ENCODE measurements around the gene TPPP.
"Not testable (repeated sequence)": the region's sequence is repeated elsewhere in the genome, so short reads cannot be mapped to it uniquely, and the experiment has no call there.

The TPPP gene

DNA sequence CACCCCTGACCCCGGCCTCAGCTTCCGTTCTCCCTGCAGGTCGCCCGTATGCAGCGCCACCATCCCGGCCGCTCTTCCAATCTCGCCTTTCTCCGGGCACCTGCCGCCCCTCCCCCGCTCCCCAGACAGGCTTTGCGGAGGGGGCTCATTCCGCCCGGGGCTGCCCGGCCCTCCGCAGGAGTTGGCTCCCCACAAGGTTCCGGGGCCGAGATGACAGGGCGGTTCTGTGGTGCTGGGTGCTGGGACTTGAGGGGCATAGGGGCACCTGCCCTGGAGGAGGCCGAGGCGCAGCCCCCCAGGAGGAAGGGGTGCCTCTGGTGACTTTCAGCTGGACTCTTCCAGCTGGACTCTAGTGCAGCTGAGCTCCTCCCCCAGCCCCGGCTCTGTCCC, 885 bp upstream of the TPPP start:
- DNase-seq (ENCODE audit: low read depth in 3 of 3), result not testable (repeated sequence)

DNA sequence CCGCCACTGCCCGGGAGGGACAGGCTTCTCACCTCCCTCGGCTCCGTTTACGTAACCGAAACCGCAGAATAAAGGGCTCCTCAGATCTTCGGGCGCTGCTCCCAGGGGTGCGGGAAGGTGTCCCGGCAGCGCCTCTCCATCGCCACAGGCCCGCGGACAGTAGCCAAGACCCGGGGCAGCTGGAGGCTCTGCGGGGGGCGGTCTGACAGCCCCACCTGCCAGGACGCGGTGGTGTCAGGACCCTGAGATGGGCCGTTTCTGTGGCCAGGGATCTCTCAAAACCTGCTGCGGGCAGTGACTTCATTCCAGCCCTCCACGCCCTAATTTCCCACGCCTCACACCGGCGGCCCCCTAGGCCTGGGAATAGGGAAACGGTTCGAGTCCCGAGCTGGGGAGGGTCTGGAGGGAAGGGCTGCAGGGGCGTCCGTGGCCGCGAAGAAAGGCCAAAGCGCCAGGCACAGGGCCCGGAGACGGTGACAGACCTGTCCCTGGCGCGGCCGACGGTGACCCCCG, 567 bp downstream of the TPPP start:
- DNase-seq (ENCODE audit: low read depth in 3 of 3), result not testable (repeated sequence)

GRCh38 chr5:691817-692528, 1.2 kb downstream of the TPPP start:
- no peak for DNase-seq (ENCODE audit: low read depth in 3 of 3)

DNA sequence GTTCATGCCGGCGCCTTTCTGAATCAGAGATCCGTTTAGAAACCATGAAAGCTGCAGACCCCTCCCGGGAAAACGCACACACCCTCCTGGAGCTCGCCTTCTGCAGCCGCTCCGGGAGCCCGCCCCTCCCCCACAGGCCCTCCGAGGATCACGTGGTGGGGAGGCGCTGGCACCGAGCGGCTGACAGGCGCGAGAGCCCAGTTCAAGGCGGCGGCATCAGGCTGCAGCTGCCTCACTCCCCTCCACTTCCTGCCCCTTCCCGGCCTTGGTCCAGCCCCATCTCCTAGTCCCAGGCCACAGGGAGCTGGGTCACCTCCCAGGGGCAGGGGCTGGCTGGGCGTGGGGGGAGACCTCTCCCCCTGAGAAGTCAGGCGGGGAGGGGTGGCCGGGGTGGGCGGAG, 2.1 kb downstream of the TPPP start:
- DNase-seq (ENCODE audit: low read depth in 3 of 3), result not testable (repeated sequence)

DNA sequence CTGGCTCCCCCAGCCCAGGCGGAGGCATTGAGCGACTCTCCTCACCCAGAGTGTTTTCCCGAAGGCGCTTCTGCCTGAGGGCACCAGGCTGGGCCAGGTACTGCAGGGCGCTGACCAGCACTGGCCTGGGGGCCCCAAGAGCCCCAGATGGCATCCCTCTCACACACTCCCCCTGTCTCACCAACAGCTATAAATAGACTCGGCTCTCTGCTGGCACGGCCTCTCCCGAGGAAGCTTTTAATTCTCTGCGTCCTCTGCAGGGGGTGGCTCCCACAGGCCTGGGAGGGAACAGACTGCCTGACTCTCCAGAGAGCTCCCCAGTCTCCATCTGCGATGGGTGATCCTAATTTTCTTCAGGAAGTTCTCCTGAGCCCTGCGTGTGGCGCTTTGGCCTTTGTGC, 2.9 kb downstream of the TPPP start:
- DNase-seq (ENCODE audit: low read depth in 3 of 3), result not testable (repeated sequence)

DNA sequence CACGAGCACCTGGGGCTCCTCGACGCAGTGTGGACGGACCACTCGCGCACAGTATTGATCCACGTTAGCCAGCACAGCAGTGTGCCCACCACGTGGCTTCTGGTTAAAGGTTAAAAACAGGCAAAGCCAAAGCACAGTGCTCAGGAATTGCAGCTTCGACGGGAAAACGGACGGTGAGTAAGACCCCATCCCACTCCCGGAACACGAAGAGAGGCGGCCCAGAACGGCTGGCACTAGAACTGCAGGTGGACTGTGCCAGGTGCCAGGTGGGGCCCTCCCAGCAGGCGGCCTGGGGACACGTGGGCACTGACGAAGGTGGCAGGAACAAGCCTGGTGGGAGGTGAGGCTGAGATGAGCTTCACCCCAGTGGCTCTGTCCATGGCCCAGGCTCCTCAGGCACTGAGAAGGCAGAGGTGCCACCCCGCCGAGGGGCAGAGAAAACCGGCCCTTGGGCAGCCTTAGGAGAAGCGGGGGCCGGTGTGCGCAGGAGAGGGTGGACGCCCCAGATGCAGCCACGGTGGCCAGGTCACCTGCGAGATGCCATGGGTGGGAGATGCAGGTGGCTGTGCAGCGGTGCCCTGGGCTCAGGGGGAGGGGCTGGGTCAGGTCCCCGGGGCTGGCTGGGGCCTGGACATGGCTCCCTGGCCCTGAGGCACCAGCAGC, 4.7 kb downstream of the TPPP start:
- not testable (repeated sequence) for DNase-seq (ENCODE audit: low read depth in 3 of 3)

DNA sequence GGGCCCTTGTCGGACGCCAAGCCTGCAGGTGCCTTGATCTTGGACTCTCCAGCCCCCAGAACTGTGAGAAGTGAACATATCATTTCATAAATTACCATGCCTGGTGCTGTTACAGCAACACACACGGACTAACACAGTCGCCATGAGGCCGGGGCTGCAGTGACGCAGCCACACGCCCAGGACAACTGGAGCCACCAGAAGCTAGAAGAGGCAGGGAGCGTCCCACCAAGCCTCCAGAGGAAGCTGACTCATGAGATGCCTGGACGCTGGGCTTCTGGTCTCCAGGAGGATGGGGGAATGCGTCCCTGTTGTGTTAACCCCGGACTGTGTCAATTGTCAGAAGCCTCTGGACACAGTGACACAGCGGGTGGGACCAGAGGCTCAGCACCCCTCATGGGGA, 6.2 kb downstream of the TPPP start:
- DNase-seq (ENCODE audit: low read depth in 3 of 3), result not testable (repeated sequence)

GRCh38 chr5:686172-686523, 7.0 kb downstream of the TPPP start:
- not testable (repeated sequence) for DNase-seq (ENCODE audit: low read depth in 3 of 3)

GRCh38 chr5:685262-686171, 7.6 kb downstream of the TPPP start:
- no peak for DNase-seq (ENCODE audit: low read depth in 3 of 3)

DNA sequence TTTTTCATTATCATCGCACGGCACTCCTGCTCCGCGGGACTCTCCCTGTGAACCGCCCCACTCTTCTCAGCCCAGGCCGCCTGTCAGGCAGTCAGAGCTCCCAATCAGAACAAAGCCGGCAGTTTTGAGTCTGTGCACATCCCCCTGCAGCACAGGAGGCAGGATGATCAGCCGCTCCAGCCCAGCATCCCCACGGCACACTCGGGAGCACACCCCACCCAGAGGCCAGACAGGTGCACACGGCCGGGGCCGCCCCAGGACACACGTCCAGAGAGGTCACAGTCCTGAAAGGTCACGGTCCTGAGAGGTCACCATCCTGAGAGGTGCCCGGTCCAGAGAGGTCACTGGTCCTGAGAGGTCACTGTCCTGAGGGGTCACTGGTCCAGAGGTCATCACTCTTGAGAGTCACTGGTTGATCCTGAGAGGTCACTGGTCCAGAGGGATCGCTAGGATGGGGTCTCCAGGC, 8.4 kb downstream of the TPPP start:
- no peak for DNase-seq (ENCODE audit: low read depth in 3 of 3)

- DNase-seq (ENCODE audit: low read depth in 3 of 3), result no peak
Measured at GRCh38 chr5:683551-684481, 9.3 kb downstream of the TPPP start.

- not testable (repeated sequence) for DNase-seq (ENCODE audit: low read depth in 3 of 3)
Measured at GRCh38 chr5:682651-683358, 10.3 kb downstream of the TPPP start.

DNA sequence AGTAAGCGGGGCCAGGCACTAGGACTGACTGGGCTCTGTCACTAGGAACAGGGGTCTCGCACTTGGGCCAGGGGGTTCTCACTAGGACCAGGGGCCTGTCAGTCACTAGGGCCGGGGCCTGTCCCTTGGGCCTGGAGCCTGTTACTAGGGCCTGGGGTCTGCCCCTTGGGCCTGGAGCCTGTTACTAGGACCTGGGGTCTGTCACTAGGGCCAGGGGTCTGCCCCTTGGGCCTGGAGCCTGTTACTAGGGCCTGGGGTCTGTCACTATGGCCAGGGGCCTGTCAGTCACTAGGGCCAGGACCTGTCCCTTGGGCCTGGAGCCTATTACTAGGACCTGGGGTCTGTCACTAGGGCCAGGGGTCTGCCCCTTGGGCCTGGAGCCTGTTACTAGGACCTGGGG, 10.9 kb downstream of the TPPP start:
- DNase-seq (ENCODE audit: low read depth in 3 of 3), result not testable (repeated sequence)

DNA sequence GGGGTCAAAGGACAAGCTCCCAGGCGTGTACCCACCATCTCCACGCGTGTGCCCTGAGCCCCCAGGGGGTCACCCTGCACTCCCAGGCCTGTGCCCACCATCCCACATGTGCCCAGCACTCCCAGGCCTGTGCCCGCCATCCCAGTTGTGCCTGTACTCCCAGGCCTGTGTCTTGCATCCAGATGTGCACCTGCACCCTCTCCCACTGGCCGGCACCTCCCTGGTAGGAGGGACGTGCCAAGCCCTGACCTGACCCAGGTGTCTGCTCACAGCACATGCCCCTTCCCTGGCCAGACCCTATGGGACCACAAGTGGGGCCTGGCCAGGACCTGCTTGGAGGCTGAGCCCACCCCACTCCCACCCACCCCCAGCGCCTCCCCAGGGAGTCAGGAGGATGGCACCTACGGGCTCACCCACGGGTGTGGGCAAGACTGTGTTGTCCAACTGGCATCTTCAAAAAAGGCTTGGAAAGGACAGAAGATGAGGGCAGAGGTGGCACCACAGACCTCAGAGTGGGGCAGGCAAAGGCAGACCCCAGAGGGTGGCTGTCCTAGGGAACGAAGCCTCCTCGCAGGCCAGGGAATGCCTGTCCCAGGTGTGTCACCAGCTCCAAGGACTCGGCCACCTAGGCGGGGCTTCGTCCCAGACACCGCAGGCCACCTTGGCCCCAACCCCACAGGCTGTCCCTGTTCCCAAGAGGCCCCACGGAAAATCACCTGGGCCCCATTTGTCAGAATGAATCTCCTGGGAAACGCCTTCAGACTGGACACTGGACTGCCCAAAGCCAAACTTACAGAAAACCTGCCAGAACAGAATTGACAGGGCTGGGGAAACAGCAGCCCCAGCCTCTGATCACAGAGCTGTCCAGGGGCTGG, 11.6 kb downstream of the TPPP start:
- not testable (repeated sequence) for DNase-seq (ENCODE audit: low read depth in 3 of 3)

DNA sequence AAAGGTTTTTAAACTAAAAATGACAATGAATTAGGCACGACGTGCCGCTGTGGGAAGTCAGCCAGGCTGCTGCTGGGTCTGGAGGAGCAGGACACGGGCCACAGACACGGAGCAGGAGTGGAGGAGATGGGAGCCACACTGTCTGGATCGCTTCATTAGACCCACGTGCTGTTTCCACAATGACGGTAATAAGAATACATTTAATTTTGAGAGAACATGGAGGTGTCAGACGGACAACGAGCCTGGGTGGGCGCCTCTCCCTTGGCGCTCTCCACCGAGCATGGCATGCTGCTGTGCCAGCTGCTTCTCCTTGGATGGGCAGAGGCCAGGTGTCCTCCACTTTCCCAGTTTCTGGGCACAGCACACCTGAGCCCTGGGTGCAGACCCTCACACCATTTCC, 12.3 kb downstream of the TPPP start:
- not testable (repeated sequence) for DNase-seq (ENCODE audit: low read depth in 3 of 3)

GRCh38 chr5:680118-680795, 12.9 kb downstream of the TPPP start:
- not testable (repeated sequence) for DNase-seq (ENCODE audit: low read depth in 3 of 3)

DNA sequence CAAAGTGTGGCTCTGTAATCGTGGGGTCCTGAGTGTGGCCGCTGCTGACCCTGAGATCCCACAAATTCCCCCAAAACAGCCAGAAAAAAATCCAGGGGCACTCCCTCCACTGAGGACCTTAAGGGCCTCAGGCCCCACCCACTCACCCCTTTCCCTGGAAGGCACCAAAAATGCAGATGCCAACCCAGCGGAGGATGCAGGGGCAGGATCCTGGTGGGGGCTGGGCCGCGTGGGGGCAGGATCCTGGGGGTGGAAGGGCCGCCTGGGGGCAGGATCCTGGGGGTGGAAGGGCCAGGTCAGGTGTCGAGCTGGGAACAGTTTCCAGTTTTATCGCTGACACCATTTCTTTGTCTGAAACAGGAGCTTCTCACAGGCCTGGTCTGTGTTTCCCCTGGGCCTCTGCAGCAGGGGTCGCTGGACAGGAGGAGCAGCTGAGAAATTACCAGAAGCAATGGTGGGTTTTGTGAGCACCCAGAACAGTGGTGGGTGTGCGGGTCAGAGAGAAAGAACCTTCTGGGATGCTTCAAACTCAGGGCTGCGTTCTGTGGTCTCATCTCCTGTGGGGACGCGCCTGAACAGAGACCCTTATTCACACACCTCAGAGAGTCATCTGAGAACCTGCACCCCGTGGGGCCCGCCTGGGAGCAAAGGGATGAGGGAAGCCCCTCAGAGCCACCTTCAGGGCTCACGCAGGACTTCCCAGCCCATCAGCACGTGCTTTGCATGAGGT, 13.8 kb downstream of the TPPP start:
- DNase-seq (ENCODE audit: low read depth in 3 of 3), result not testable (repeated sequence)

DNA sequence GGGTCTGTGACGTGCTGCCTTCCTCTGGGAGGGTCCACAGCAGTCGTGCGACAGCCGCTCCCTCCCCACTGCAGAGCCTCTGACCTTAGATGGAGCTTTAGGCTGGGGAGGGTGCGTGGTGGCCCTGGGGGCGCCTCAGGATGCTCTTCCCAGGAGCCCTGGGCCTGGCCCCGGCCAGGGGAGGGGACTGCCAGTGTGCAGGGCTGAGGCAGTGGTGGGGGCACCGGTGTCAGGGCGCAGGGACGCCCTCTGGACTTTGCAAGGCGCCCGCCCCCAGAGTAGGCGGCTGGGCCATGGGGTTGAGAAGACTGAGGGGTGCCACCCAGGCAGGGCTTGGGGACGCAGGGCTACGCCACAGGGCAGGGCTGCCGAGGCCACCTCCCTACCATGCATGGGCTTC, 14.6 kb downstream of the TPPP start:
- DNase-seq (ENCODE audit: low read depth in 3 of 3), result not testable (repeated sequence)

Data from stimulated activated CD4-positive, alpha-beta T cell treated with anti-CD3 and anti-CD28 coated beads, TNF-alpha, amount 100 ng/mL, for 4 hours (primary cell).